Measurements from ENCODE around the gene DNMT3A.

- no peak for TF ChIP-seq JUND (IDR thresholded peaks at IDR 0.05; ENCODE audit: low read length)
- no peak for TF ChIP-seq SIX5 (IDR thresholded peaks at IDR 0.05; ENCODE audit: low read depth, low read length)
- no peak for TF ChIP-seq USF2 (IDR thresholded peaks at IDR 0.05; ENCODE audit: low read length)
- TF ChIP-seq CTCF (IDR thresholded peaks at IDR 0.05; ENCODE audit: control extremely low read depth in 1 of 3, insufficient read depth in 1 of 3, low read depth in 1 of 3, low read length in 3 of 3) = no peak
- TF ChIP-seq SP2 (IDR thresholded peaks at IDR 0.05; ENCODE audit: low read length) = no peak
- TF ChIP-seq POLR2AphosphoS5 (IDR thresholded peaks at IDR 0.05; ENCODE audit: low read depth, low read length) = no peak
Observed at GRCh38 chr2:25184254-25184653, 157.5 kb downstream of the DNMT3A start.
